GM13976 (cell line): ENCODE data around the gene ARMC9.

ENCODE experiments used
- DNase-seq: peaks from one replicate; pipeline ENCODE4 v3.0.0; 2012; ENCODE audit warnings: low spot score
- in situ Hi-C: fragments of 300-500 bp; cut with MboI; formaldehyde crosslinking; loops from one replicate; pipeline ENCODE4 v1.12.0; 2022; ENCODE audit warnings: low sequenced_read_pairs, mixed read lengths, inconsistent platforms; ENCODE audit not compliant: unreplicated experiment
- TF ChIP-seq, protein P1 (sequence below): IDR thresholded peaks from 2 replicates; pipeline ENCODE4 v1.5.1; 2012; ENCODE audit warnings: borderline replicate concordance, mild to moderate bottlenecking; ENCODE audit not compliant: insufficient read depth; ENCODE audit errors: extremely low read depth, missing control alignments, control extremely low read depth

The ARMC9 gene

DNA sequence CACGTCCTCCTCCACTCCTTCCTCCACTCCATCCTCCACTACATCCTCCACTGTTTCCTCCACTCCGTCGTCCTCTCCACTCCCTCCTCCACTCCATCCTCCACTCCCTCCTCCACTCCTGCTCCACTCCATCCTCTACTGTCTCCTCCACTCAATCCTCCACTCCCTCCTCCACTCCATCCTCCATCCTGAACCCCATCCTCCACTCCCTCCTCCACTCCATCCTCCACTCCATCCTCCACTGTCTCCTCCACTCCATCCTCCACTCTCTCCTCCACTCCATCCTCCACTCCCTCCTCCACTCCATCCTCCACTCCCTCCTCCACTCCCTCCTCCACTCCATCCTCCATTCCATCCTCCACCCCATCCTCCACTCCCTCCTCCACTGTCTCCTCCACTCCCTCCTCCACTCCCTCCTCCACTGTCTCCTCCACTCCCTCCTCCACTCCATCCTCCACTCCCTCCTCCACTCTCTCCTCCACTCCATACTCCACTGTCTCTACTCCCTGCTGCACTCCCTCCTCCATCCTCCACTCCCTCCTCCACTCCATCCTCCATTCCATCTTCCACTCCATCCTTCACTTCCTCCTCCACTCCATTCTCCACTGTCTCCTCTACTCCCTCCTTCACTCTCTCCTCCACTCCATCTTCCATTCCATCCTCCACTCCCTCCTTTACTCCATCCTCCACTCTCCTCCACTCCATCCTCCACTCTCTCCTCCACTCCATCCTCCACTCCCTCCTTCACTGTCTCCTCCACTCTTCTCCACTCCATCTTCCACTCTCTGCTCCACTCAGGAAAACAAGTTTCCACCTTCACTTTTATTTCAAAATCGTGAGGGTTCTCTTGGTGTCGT, 182.8 kb downstream of the ARMC9 start:
- TF ChIP-seq, protein P1, sequence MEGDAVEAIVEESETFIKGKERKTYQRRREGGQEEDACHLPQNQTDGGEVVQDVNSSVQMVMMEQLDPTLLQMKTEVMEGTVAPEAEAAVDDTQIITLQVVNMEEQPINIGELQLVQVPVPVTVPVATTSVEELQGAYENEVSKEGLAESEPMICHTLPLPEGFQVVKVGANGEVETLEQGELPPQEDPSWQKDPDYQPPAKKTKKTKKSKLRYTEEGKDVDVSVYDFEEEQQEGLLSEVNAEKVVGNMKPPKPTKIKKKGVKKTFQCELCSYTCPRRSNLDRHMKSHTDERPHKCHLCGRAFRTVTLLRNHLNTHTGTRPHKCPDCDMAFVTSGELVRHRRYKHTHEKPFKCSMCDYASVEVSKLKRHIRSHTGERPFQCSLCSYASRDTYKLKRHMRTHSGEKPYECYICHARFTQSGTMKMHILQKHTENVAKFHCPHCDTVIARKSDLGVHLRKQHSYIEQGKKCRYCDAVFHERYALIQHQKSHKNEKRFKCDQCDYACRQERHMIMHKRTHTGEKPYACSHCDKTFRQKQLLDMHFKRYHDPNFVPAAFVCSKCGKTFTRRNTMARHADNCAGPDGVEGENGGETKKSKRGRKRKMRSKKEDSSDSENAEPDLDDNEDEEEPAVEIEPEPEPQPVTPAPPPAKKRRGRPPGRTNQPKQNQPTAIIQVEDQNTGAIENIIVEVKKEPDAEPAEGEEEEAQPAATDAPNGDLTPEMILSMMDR = no peak
- DNase-seq = no peak
- in situ Hi-C loops = no loop called here

DNA sequence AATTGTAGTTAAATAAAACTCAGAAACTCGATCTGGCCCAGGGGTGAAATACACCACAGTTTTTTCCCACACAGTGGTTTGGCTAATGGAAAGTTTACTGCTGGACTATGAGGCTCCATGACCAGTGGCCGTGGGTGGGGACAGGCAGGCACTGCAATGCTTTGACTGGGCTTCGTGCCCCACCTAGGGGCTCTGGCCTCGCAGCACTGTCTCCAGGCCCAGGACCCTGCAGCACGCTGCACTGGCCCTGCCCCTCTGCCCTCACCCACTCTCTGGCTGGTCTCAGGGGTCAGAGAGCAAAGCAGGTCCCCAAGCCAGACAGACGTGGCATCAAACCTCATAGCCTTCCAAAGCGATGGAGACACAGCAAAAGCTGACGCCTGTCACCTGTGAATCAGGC, 183.7 kb downstream of the ARMC9 start:
- TF ChIP-seq, protein P1 = peak; percentile 46
- no peak for DNase-seq
- in situ Hi-C loops = no loop called here

DNA sequence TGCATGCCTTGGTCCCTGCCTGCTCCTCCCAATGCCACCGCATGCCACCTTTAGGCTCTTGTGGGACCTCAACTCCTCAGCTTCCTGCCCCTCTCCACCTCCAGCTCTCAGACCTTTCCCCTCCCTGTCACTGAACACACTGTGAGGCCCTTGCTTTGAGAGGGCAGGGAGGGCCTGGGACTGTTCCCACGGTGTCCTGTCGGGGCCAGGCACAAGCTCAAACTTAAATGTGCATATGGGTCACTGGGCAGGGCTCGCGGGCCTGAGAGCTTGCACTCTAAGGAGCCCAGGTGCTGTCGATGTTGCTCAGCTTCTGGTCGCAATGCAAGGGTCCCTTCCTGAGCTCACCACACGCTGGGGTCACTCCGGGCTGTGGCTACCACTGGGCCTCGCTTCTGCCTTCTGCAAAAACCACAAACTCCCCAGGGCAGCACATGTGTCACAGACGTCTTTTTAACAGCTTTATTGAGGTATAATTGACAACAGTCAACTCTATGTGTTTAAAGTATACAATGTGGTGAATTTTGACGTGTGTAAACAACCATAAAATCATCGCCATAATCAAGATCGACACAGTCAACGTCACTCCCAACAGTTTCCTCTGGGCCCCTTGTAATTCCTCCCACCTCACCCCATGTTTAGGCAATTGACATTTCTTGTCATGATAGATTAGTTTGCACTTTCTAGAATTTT, 185.1 kb downstream of the ARMC9 start:
- DNase-seq = no peak
- TF ChIP-seq, protein P1 = no peak
- in situ Hi-C loops = no loop called here

DNA sequence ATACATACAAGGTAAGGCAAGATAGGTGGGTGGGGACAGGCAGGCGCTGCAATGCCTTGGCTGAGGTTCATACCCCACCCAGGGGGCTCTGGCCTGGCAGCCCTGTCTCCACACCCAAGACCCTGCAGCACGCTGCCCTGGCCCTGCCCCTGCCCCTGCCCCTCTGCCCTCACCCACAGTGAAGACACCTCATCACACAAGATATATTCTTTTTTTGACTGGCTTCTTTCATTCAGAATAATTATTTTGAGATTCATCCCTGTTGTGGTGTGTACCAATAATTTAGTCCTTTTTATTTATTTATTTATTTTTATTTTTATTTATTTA, 185.6 kb downstream of the ARMC9 start:
- in situ Hi-C loops = no loop called here
- TF ChIP-seq, protein P1 = no peak
- no peak for DNase-seq

DNA sequence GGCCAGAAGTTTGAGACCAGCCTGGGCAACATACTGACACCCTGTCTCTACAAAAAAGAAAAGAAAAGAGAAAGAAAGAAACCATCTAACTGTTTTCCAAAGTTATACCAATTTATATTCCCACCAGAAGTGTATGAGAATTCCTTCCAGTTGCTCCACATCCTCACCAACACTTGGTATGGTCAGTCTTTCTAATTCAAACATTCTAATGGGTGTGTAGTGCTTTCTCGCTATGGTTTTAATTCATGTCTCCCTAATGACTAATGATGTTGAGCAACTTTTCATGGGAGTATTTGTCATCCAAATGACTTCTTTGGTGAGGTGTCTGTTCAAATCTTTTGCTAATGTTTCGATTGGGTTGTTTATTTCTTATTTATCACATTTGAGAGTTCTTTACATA, 186.5 kb downstream of the ARMC9 start:
- DNase-seq = no peak
- in situ Hi-C loops = no loop called here
- TF ChIP-seq, protein P1 = no peak

DNA sequence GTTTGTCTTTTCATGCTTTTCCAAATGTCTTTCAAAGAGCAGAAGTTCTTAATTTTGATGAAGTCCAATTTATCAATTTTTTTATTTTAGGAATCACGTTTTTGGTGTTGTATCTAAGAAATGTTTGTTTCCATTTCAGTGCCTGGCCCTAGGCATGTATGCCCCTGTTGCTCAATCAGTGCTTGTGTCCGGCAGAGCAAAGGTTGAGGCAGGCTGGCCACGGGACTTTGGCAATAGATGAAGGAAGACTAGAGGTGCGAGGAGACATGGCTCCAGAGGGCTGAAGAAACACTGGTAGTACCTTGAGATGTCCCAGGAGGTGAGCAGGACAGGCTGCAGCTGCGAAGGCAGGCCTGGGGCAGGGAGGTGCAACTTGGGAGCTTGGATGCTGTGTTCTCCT, 187.0 kb downstream of the ARMC9 start:
- no peak for DNase-seq
- in situ Hi-C loops = no loop called here
- TF ChIP-seq, protein P1 = no peak

DNA sequence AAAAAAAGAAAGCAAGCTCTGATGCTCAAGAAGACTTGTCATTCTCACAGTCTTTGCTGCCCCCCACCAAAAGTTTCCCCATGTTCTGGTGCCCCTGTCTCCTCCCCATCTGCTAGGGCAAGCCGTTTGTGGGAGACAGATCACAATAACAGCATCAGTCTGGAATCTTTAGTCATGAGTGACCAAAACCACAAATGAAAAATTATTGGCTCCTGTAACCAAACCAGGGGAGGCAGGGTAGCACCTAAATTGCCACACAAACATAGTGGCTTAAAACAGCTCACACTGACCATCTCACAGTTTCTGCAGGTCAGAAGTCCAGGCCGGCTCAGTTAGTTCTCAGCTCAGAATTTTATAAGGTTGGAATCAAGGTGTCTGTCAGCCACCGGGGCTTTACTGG, 188.0 kb downstream of the ARMC9 start:
- DNase-seq = no peak
- TF ChIP-seq, protein P1 = no peak
- in situ Hi-C loops = no loop called here
